H1 (cell line): ENCODE data around the gene LACTB. TPM values are rescaled to one million over a fixed set of nuclear protein-coding genes. Genes with fewer than 3 reads are reported as not detected.

Experiments used
- CTCF ChIA-PET: fragments of 300-600 bp; sonication (Branson Sonifier 250); formaldehyde crosslinking; loops from one replicate; lab custom pipeline; 2021; ENCODE audit not compliant: partially characterized antibody; lab: Charles Lee
- POLR2A ChIA-PET: fragments of 300-600 bp; sonication (Branson Sonifier 250); formaldehyde crosslinking; loops from one replicate; lab custom pipeline; 2021; ENCODE audit warnings: inconsistent platforms; ENCODE audit not compliant: partially characterized antibody; lab: Charles Lee
- DNase-seq, 2 experiments: peaks; one replicate each; pipeline versions ENCODE4 v3.0.0 to v3.0.0-alpha.2; 2010 to 2022; ENCODE audit warnings: low spot score in 2 of 2, low read depth in 1 of 2, mixed read lengths in 1 of 2
- FAIRE-seq: peaks from 2 replicates; lab custom pipeline; 2011; peaks lifted over from hg19 to GRCh38; lab: Jason Lieb, UNC
- H2AFZ ChIP-seq: 2 replicates; pipeline ENCODE4 v1.8.1; 2012; ENCODE audit warnings: low read length, inconsistent platforms
- H2AK5ac ChIP-seq: 2 replicates; pipeline ENCODE4 v1.6.1; 2013; ENCODE audit warnings: low read depth, low read length
- H2BK120ac ChIP-seq: replicated peaks from 2 replicates; pipeline ENCODE3; 2013; ENCODE audit warnings: low read depth, low read length, inconsistent platforms
- H2BK12ac ChIP-seq: 2 replicates; pipeline ENCODE4 v1.6.1; 2013; ENCODE audit warnings: low read depth, low read length
- H2BK15ac ChIP-seq: 2 replicates; pipeline ENCODE4 v1.6.1; 2013; ENCODE audit warnings: low read length
- H2BK20ac ChIP-seq: 2 replicates; pipeline ENCODE4 v1.6.1; 2013; ENCODE audit warnings: low read length
- H2BK5ac ChIP-seq: 2 replicates; pipeline ENCODE4 v1.6.1; 2013; ENCODE audit warnings: low read depth, low read length
- H3K14ac ChIP-seq: 2 replicates; pipeline ENCODE4 v1.6.1; 2013; ENCODE audit warnings: inconsistent platforms; ENCODE audit not compliant: insufficient read length
- H3K18ac ChIP-seq: 2 replicates; pipeline ENCODE4 v1.6.1; 2013; ENCODE audit warnings: low read length; ENCODE audit errors: extremely low read depth
- H3K23ac ChIP-seq: 2 replicates; pipeline ENCODE4 v1.6.1; 2013; ENCODE audit warnings: inconsistent platforms; ENCODE audit not compliant: insufficient read length
- H3K23me2 ChIP-seq: 2 replicates; pipeline ENCODE4 v1.6.1; 2013; ENCODE audit warnings: low read depth, low read length
- H3K27ac ChIP-seq: 2 replicates; pipeline ENCODE4 v1.6.1; 2011; ENCODE audit warnings: low read depth, low read length, inconsistent platforms
- H3K27me3 ChIP-seq, 4 experiments: replicated peaks in 1 of 4; 1 replicate in 1 of 4; 2 replicates in 3 of 4; pipeline versions ENCODE4 v1.6.1 to v1.8.1; 2011 to 2013; ENCODE audit warnings: low read length in 3 of 4, mild to moderate bottlenecking in 3 of 4, inconsistent platforms in 2 of 4, mixed read lengths in 2 of 4, moderate library complexity in 1 of 4; ENCODE audit not compliant: control insufficient read depth in 3 of 4, insufficient read depth in 3 of 4; ENCODE audit errors: extremely low read depth in 1 of 4
- H3K36me3 ChIP-seq, 4 experiments: 2 replicates each; pipeline versions ENCODE4 v1.6.1 to v1.8.1; 2011 to 2013; ENCODE audit warnings: mild to moderate bottlenecking in 4 of 4, low read length in 3 of 4, moderate library complexity in 2 of 4, control low read depth in 1 of 4, inconsistent platforms in 1 of 4; ENCODE audit not compliant: insufficient read depth in 4 of 4, control insufficient read depth in 2 of 4
- H3K4ac ChIP-seq: replicated peaks from 2 replicates; pipeline ENCODE3; 2013; ENCODE audit warnings: low read length, low read depth, mixed read lengths, inconsistent platforms; ENCODE audit not compliant: insufficient read length
- H3K4me1 ChIP-seq, 4 experiments: replicated peaks in 1 of 4; 1 replicate in 1 of 4; 2 replicates in 3 of 4; pipeline versions ENCODE4 v1.6.1 to v1.8.1; 2011 to 2013; ENCODE audit warnings: low read length in 3 of 4, inconsistent platforms in 2 of 4, mixed read lengths in 1 of 4; ENCODE audit not compliant: insufficient read depth in 4 of 4, control insufficient read depth in 3 of 4
- H3K4me2 ChIP-seq, 2 experiments: 2 replicates each; pipeline versions ENCODE4 v1.6.1 to v1.8.1; 2011 to 2013; ENCODE audit warnings: low read depth in 2 of 2, low read length in 2 of 2, control low read depth in 1 of 2, inconsistent platforms in 1 of 2, mild to moderate bottlenecking in 1 of 2; ENCODE audit not compliant: insufficient read depth in 1 of 2
- H3K4me3 ChIP-seq, 4 experiments: fragments of 200-600, 300-600 bp in 1 of 4; sonication (generic), shearing (Covaris generic), sonication (Bioruptor Twin) in 1 of 4; 2 replicates each; pipeline versions ENCODE4 v1.5.1 to v1.8.1; 2011 to 2016; ENCODE audit warnings: low read length in 4 of 4, low read depth in 3 of 4, control low read depth in 2 of 4, inconsistent platforms in 2 of 4, mild to moderate bottlenecking in 2 of 4, mixed read lengths in 1 of 4, moderate library complexity in 1 of 4; ENCODE audit not compliant: insufficient read depth in 2 of 4; ENCODE audit errors: extremely low read depth in 1 of 4
- H3K56ac ChIP-seq: replicated peaks from 2 replicates; pipeline ENCODE3; 2013; ENCODE audit warnings: low read depth, mild to moderate bottlenecking, mixed read lengths, low read length, inconsistent platforms; ENCODE audit not compliant: insufficient read length
- H3K79me1 ChIP-seq: 2 replicates; pipeline ENCODE4 v1.6.1; 2013; ENCODE audit warnings: low read depth, low read length, control low read depth
- H3K79me2 ChIP-seq, 2 experiments: 2 replicates each; pipeline versions ENCODE4 v1.6.1 to v1.8.1; 2012 to 2013; ENCODE audit warnings: low read length in 2 of 2, mild to moderate bottlenecking in 2 of 2, inconsistent platforms in 1 of 2; ENCODE audit not compliant: insufficient read depth in 2 of 2, control insufficient read depth in 1 of 2
- H3K9ac ChIP-seq, 4 experiments: replicated peaks in 1 of 4; 1 replicate in 1 of 4; 2 replicates in 3 of 4; pipeline versions ENCODE4 v1.6.1 to v1.8.1; 2011 to 2013; ENCODE audit warnings: low read depth in 3 of 4, low read length in 3 of 4, control low read depth in 2 of 4, mild to moderate bottlenecking in 2 of 4, moderate library complexity in 2 of 4, inconsistent platforms in 1 of 4; ENCODE audit errors: extremely low read depth in 1 of 4
- H3K9me3 ChIP-seq, 2 experiments: 2 replicates each; pipeline versions ENCODE4 v1.6.1 to v1.8.1; 2012 to 2013; ENCODE audit warnings: mild to moderate bottlenecking in 2 of 2, moderate library complexity in 2 of 2, control low read depth in 1 of 2, inconsistent platforms in 1 of 2, low read depth in 1 of 2, low read length in 1 of 2, mixed read lengths in 1 of 2; ENCODE audit not compliant: insufficient read depth in 2 of 2
- H4K20me1 ChIP-seq, 2 experiments: replicated peaks in 1 of 2; 2 replicates each; pipeline versions ENCODE3 to v1.8.1; 2011 to 2013; ENCODE audit warnings: inconsistent platforms in 2 of 2, low read length in 2 of 2, mild to moderate bottlenecking in 1 of 2; ENCODE audit not compliant: insufficient read depth in 2 of 2, control insufficient read depth in 1 of 2
- H4K5ac ChIP-seq: 2 replicates; pipeline ENCODE4 v1.6.1; 2013; ENCODE audit warnings: low read length, low read depth, mixed read lengths, inconsistent platforms; ENCODE audit not compliant: insufficient read length
- H4K8ac ChIP-seq: 2 replicates; pipeline ENCODE4 v1.8.0; 2013; ENCODE audit warnings: mild to moderate bottlenecking, moderate library complexity, low read length, inconsistent platforms; ENCODE audit not compliant: insufficient read depth; ENCODE audit errors: extremely low read depth
- H4K91ac ChIP-seq: replicated peaks from 2 replicates; pipeline ENCODE3; 2013; ENCODE audit warnings: low read length, mixed read lengths, inconsistent platforms; ENCODE audit not compliant: insufficient read length
- GTF2F1 ChIP-seq: IDR thresholded peaks from 2 replicates; pipeline ENCODE4 v1.6.1; 2012; ENCODE audit warnings: low read depth, low read length, improper control_type of control experiment, borderline replicate concordance
- HDAC2 ChIP-seq, 2 experiments: fragments of 300-600 bp in 1 of 2; sonication (generic) in 1 of 2; IDR thresholded peaks; 2 replicates each; pipeline ENCODE4 v1.6.1; 2011 to 2012; ENCODE audit warnings: low read depth in 2 of 2, low read length in 2 of 2, mild to moderate bottlenecking in 2 of 2, moderate library complexity in 2 of 2, borderline replicate concordance in 1 of 2, inconsistent platforms in 1 of 2
- KDM1A ChIP-seq: fragments of 200-600, 300-600 bp; sonication (generic); IDR thresholded peaks from 2 replicates; pipeline ENCODE4 v1.7.1; 2016; ENCODE audit warnings: mild to moderate bottlenecking, low read length, borderline replicate concordance
- KDM4A ChIP-seq: IDR thresholded peaks from one replicate; pipeline ENCODE4 v1.7.1; 2012; ENCODE audit warnings: low read depth, mild to moderate bottlenecking, moderate library complexity, low read length, inconsistent platforms; ENCODE audit not compliant: severe bottlenecking
- MAFK ChIP-seq: IDR thresholded peaks from 2 replicates; pipeline ENCODE4 v1.6.1; 2012; ENCODE audit warnings: low read depth, mild to moderate bottlenecking, improper control_type of control experiment, low read length
- POLR2A ChIP-seq, 2 experiments: IDR thresholded peaks; 1 replicate in 1 of 2; 2 replicates in 1 of 2; pipeline ENCODE4 v1.6.1; 2011; ENCODE audit warnings: low read depth in 2 of 2, low read length in 2 of 2, mild to moderate bottlenecking in 2 of 2; ENCODE audit errors: control extremely low read depth in 1 of 2
- RAD21 ChIP-seq, 2 experiments: IDR thresholded peaks in 1 of 2; conservative IDR thresholded peaks in 1 of 2; 2 replicates each; pipeline ENCODE4 v1.6.1; 2011; ENCODE audit warnings: low read depth in 2 of 2, low read length in 2 of 2, improper control_type of control experiment in 1 of 2, inconsistent platforms in 1 of 2, mild to moderate bottlenecking in 1 of 2, moderate library complexity in 1 of 2
- SAP30 ChIP-seq: fragments of 300-600 bp; sonication (generic); IDR thresholded peaks from 2 replicates; pipeline ENCODE4 v1.7.1; 2012; ENCODE audit warnings: low read length, moderate library complexity, mild to moderate bottlenecking, inconsistent platforms; ENCODE audit not compliant: insufficient read depth, insufficient replicate concordance
- WGBS, 2 experiments: shearing (Covaris generic) in 1 of 2; methylation state at CpG; one replicate each; pipeline versions ENCODE4 v1.1.6 to v1.1.7; 2013 to 2015; ENCODE audit warnings: low lambda C conversion rate in 2 of 2, mixed read lengths in 2 of 2, inconsistent platforms in 1 of 2, low coverage in 1 of 2, missing lambda C conversion rate in 1 of 2; ENCODE audit not compliant: insufficient replicate concordance in 2 of 2, insufficient coverage in 1 of 2, insufficient read length in 1 of 2; ENCODE audit errors: extremely low coverage in 1 of 2, missing lambda C conversion rate in 1 of 2; 5-methylcytosine and 5-hydroxymethylcytosine counted together
- polyA plus RNA-seq, 7 experiments: library from polyadenylated mRNA; depleted of rRNA in 3 of 7; stranded (reverse) in 5 of 7; unstranded in 2 of 7; fragments of >200 nt in 5 of 7; fragments of 200-250 nt in 2 of 7; gene quantifications; 1 replicate in 5 of 7; 2 replicates in 1 of 7; 4 replicates in 1 of 7; pipeline versions ENCODE4 v1.2.1 to v1.2.3, GENCODE V29; 2011 to 2013; ENCODE audit warnings: missing spikeins in 2 of 7, mixed read lengths in 2 of 7
- total RNA-seq: library from RNA; stranded (reverse); fragmentation: NEBNext Ultra II Directional; extraction: Animal tissue kit (Norgen Biotek cat#: 25700); gene quantifications from 2 replicates; pipeline ENCODE4 v1.2.1, GENCODE V29; 2021
- TF ChIP-seq, protein P1 (sequence below): IDR thresholded peaks from 2 replicates; pipeline ENCODE4 v1.6.1; 2012; ENCODE audit warnings: low read length, inconsistent platforms

LACTB gene
- total and polyA plus RNA-seq, 2 of the 8 experiments (the other 6 are each of a cell fraction or from before 2014, with no cell fraction given): 5.8 to 14.9 TPM

DNA sequence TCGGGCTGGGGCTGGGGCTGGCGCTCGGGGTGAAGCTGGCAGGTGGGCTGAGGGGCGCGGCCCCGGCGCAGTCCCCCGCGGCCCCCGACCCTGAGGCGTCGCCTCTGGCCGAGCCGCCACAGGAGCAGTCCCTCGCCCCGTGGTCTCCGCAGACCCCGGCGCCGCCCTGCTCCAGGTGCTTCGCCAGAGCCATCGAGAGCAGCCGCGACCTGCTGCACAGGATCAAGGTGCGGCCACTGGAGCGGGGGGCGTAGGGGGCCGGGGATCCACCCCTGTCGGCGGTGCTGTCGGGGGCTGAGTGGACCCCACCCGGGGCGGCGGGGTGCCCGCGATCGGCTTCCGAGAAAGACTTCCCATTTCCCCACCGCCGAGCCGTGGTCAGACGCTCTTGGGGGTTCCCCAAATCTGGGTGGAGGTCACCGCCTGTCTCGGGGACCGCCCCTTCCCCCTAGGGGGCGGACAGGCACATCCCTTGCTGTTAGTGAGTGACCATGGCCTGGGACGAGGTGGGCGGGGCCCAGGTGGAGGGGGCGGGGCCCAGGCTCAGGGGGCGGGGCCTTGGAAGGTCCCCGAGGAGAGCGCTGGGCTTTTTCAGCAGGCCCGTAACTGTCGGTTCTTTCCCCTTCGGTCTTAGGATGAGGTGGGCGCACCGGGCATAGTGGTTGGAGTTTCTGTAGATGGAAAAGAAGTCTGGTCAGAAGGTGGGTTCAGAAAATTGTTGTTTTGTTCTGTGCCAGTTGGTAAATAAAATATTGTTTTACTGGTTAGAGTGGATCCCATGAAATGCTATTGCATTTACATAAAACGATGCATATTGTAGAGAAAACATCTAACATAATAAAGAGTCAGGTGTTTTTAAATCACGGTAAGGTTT lies 578 bp downstream of the LACTB start:
- Histone ChIP-seq H2AK5ac (no peak overlapping the region), H3K4me1 (peaks cover 0 to 4% (median 2%) of the 10 kb centered on the region in 4 experiments; a peak in 1 of 7 replicates), H3K23me2 (peaks cover 3% of the 10 kb centered on the region), H3K4me3 (peak overlapping the region; percentile 75 to 97 (median 81)), H4K5ac (no peak overlapping the region), H3K56ac (no peak overlapping the region), H3K14ac (no peak overlapping the region), H3K23ac (no peak overlapping the region), H3K9ac (peak overlapping the region in 1 of 4 experiments; percentile 64; a peak in 2 of 7 replicates), H4K91ac (no peak overlapping the region), H2BK15ac (no peak overlapping the region), H2BK5ac (no peak overlapping the region), H3K18ac (no peak overlapping the region), H2BK12ac (no peak overlapping the region), H3K27ac (no peak overlapping the region), H3K79me1 (no peaks in the 10 kb centered on the region), H3K79me2 (no peaks in the 10 kb centered on the region), H3K27me3 (no peaks in the 10 kb centered on the region), H4K8ac (no peak overlapping the region; the same call in 1 of the 2 replicates), H4K20me1 (no peaks in the 10 kb centered on the region), H2BK120ac (no peak overlapping the region), H3K4ac (no peak overlapping the region), H3K4me2 (peak overlapping the region; percentile 70 to 89), H3K36me3 (peaks cover 0 to 1% (median 0%) of the 10 kb centered on the region in 4 experiments; a peak in 1 of 8 replicates), H3K9me3 (peaks cover 0 to 5% of the 10 kb centered on the region in 2 experiments; a peak in 1 of 4 replicates), H2AFZ (no peak overlapping the region), H2BK20ac (no peak overlapping the region)
- peak; percentile 21 to 100 for DNase-seq
- 14% methylated on average over 13 of the region's 59 CpGs; no CpG with 5 or more reads in 1 of the 2 experiments for WGBS, 2 experiments
- no peak for FAIRE-seq
- CTCF ChIA-PET: no interaction called here
- POLR2A ChIA-PET: no interaction called here
- TF ChIP-seq MAFK: no peak
- TF ChIP-seq HDAC2 (IDR thresholded peaks at IDR 0.05; ENCODE audit: borderline replicate concordance in 1 of 2, low read depth in 2 of 2, low read length in 2 of 2): peak in 1 of 2 experiments; percentile 92; a peak in 2 of 4 replicates
- no peak for TF ChIP-seq KDM1A
- no peak for TF ChIP-seq GTF2F1
- TF ChIP-seq KDM4A: peak; percentile 97
- no peak for TF ChIP-seq POLR2A (IDR thresholded peaks at IDR 0.05; ENCODE audit: control extremely low read depth in 1 of 2, low read depth in 2 of 2, low read length in 2 of 2)
- TF ChIP-seq, protein P1, sequence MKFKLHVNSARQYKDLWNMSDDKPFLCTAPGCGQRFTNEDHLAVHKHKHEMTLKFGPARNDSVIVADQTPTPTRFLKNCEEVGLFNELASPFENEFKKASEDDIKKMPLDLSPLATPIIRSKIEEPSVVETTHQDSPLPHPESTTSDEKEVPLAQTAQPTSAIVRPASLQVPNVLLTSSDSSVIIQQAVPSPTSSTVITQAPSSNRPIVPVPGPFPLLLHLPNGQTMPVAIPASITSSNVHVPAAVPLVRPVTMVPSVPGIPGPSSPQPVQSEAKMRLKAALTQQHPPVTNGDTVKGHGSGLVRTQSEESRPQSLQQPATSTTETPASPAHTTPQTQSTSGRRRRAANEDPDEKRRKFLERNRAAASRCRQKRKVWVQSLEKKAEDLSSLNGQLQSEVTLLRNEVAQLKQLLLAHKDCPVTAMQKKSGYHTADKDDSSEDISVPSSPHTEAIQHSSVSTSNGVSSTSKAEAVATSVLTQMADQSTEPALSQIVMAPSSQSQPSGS: no peak
- no peak; a peak in 1 of 4 replicates for TF ChIP-seq RAD21 (IDR thresholded peaks at IDR 0.05 in 1 of 2, conservative IDR thresholded peaks at IDR 0.05 in 1 of 2; ENCODE audit: low read depth in 2 of 2, low read length in 2 of 2)
- TF ChIP-seq SAP30: no peak
